ENCODE results near the gene DCTN5.
"Not testable (repeated sequence)": the region's sequence is repeated elsewhere in the genome, so short reads cannot be mapped to it uniquely, and the experiment has no call there.

DCTN5 gene

DNA sequence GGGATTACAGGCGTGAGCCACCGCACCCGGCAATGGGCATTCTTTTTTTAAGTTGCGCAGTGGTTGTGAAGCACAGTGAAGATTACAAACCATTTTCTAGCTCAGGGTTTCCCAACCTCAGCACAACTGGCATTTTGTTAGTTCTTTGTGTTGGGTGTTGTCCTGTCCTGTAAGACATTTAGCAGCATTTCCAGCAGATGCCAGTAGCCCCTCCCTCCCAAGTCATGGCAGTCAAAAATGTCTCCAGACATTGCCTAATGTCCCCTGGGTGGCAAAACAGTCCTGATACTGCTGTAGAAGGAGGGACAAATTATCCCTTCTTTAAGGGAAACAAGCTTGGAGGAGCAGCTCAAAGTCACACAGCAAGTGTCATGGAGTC, 53.0 kb downstream of the DCTN5 start:
- no peak for DNase-seq (ENCODE audit: low read depth)

DNA sequence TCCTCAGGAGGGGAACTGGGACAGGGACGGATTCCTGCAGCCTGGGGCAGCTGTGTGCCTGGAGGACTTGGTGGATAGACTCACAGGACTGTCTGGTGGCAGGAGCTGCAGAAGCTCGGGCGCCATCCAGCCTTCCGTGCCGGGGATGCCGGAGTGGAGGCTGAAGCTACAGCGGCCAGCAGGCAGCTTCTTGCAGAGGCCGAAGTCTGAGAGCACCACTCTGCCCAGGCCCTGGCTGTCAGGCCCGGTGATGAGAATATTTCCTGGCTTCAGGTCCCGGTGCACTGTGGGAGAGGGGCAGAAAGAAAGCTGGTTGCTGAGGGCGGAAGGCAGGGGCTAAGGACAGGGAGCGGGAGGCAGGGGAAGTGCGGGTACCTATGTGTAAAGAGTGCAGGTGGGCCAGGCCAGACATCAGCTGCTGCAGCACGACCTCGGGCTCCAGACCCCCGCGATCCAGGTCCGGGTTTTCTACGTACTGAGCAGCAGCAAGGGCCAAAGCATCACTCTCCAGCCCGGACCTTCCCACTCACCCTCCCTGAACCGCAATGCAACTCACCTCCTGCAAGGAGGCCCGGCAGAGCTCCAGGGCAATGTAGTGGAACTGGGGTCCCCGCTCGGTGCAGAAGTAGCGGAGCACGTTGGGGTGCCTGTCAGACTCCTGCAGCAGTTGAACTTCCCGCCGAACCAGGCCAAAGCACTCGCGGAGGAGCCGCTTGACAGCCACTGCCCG, 53.5 kb downstream of the DCTN5 start:
- DNase-seq (ENCODE audit: low read depth): no peak

DNA sequence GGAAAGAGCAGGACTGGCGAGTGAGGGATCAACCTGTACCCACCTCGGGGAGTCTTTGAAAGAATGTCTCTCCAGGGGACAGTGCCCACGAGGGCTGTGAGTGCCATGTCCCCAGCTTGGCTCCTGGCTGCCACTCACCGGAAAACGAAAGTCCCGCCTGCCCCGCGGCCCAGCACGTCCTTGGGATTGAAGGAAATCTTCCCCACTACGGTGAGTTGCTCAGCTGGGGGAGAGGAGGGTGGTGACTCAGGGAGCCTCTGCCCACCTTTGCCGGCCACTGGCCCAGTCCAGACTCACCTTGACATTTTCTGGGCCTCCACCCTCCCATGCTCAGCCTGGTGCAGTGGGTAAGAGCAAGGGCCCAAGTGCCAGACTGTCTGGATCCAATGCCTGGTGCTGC, 54.5 kb downstream of the DCTN5 start:
- no peak for DNase-seq (ENCODE audit: low read depth)

DNA sequence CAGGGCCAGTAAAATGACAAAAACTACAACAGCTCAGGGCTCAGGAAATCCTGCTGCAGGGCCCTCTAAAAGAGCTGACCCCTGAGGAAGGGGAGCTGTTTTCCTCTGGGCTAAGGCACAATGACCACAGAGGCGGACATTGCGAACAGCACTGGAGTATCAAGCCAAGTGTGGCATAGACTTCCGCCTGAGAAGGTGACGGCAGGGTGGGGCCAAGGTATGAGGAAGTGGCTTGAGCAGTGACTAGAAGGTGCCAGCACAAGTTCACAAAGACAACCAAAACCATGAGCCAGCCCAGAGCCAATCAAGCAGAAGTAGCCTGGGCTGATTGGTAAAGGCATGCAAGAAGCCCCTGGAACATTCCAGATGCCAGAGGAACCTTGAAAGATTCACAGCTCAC, 57.8 kb downstream of the DCTN5 start:
- no peak for DNase-seq (ENCODE audit: low read depth)

DNA sequence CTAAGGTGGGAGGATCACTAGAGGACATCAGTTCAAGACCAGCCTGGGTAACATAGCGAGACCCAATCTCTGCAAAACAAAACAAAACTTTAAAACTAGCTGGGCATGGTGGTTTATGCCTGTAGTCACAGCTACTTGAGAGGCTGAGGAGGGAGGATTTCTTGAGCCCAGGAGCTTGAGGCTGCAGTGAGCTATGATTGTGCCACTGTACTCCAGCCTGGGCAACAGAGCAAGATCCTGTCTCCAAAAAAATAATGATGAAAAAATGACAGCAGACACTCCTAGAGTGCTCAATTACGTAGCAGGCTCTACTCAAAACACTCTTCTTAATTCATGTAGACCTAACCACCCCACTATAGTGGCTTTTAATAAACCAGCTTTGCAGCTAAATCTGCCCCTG, 58.8 kb downstream of the DCTN5 start:
- DNase-seq (ENCODE audit: low read depth): no peak

DNA sequence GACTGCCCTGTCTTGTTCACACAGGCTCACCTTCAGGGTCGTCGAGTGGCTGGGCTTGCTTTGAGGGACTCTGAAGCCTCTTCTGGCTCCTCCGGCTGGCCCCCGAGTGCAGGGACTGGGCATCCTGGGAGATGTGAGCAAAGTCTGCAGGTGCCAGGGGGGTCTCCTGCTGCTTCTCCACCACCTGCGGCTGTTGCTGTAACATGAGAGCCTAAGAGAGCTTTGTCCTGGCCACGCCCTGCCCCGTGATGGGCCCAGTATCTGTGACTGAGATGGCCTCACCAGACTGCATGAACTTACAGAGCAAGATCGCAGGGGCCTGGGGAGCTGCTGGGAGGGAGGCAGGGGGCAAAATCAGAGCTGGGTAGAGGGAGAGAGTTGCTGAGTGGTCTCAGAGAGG, 59.2 kb downstream of the DCTN5 start:
- no peak for DNase-seq (ENCODE audit: low read depth)

DNA sequence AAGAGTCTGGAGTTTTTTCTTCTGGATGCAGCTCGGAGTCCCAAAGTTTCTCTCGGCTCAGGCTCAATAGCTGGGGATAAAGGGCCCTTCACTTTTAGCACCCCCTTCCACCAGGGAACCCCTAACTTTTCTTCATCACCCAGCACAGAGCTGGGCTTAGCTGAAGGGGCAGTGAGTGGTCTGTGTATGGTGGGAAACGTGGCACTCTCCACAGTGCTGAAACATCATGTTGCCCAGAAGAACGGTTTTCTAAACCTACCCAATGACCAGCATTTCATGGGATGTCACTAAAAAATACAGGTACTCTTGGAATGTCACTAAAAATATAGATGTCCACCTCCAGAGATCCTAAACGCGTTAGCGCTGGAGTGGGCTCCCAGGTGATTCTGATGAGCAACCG, 59.8 kb downstream of the DCTN5 start:
- DNase-seq (ENCODE audit: low read depth): no peak

DNA sequence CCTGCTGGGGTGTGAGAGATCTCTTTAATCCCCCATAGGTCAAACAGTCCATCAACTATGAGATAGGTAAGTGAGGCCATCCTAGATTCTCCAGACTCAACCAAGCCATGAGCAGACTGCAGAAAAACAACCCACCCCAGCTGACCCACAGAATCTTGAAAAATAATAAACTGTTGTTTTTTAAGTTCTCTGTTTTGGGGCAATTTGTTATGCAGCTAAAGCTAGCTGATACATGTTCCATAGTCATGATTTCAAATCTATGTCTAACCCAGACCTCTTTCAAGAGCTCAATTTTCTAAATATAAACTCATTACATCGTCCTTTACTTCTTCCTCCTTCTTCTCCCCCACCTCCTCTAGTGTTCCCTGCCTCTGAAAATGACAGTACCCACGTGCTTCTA, 61.7 kb downstream of the DCTN5 start:
- DNase-seq (ENCODE audit: low read depth): no peak

DNA sequence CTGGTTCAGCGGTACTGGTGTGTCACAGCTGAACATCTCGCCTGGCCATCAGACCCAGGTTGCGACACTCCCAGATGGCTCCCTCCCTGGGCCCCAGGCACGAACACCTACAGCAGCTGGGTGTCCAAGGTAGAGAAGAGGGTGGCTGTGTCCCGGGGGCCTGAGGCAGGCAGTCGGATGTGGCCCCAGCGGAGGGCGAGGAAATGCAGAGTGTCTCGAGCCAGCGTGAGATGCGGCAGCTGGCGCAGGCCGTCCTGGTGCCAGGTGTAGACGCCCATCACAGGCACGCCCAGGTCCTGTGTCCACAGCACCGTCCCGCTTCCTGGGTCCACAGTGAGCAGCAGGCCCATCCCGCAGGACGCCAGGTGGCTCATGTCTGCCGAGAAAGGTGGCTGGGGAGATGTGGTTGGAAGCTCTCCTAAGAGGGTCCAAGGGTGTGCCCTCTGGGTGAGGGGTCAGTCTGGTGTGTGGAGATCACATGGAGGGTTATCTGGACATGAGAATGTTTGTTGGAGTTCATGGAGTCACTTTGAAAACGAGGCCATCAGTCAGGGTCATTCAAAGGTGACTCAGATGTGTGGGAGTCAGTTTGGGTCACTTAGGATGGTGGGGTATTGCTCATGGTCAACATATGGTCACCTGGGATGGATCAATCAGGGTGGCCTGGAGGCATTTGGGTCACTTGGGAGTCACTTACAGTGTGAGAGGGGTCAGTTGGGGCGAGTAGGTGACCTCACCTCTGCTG, 63.7 kb downstream of the DCTN5 start:
- DNase-seq (ENCODE audit: low read depth): no peak

DNA sequence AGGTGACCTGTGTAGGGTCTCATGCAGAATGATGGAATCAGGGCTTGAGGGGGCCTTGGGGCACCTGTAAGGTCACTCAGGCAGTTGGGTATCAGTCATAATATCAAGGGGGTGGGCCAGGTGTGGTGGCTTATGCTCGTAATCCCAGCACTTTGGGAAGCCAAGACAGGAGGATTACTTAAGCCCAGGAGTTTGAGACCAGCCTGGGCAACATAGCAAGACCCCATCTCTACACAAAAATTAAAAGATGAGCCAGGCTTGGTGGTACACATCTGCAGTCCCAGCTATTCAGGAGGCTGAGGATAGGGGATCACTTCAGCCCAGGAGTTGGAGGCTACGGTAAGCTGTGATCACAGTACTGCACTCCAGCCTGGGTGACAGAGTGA, 64.2 kb downstream of the DCTN5 start:
- DNase-seq (ENCODE audit: low read depth): no peak

DNA sequence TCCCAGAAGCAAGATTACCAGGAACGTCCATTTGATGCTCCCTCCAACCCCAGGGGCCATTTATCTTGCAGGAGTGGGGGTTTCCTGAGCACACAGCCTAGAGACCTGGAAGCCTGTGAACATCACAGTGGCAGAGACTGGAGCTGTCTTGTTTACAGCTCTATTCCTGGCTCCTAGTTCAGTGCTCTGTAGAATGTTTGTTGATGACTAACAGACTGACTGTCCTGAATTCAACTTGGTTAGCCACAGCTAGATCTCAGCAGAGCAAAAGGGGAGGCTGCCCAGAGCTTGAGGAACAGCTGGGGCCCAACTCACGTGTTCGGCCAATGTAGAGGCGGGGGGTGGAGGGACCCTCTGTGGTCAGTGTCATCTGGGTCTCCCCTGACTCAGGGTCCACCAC, 65.2 kb downstream of the DCTN5 start:
- DNase-seq (ENCODE audit: low read depth): no peak

DNA sequence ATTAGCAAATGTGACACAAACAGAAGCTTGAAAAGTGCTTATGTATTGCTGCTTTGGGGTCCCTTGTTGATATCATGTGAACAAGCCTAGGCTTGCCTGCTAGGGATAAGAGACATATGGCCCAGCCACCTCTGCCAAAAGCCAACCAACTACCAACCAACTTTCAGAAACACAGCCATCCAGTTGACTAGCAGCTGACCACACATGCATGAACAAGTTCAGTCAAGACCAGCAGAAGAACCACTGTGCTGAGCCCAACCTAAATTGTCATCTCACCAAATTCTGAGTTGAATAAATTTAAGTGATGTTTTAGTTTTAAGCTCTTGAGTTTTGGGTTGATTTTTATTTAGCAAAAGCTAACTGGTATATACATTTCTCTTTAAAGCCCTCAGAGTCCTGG, 68.3 kb downstream of the DCTN5 start:
- no peak for DNase-seq (ENCODE audit: low read depth)

DNA sequence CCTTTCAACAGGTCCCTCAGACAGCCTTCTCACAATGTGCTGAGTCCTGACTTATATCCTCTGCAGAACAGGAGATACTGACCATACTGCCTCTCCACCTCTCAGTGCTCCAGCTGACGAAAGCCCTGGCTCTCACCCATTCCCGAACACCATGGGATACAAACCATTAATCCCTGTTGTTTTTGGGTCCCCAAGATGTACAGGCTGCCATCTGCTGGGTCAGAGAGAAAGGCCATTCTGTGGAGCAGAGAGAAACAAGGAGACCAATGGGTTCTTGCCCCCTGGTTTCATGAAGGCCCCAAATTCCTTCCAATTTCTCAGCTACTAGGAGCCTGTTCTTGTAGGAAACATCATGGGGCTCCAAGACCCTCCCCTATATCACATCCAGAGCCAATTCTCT, 68.7 kb downstream of the DCTN5 start:
- DNase-seq (ENCODE audit: low read depth): no peak

DNA sequence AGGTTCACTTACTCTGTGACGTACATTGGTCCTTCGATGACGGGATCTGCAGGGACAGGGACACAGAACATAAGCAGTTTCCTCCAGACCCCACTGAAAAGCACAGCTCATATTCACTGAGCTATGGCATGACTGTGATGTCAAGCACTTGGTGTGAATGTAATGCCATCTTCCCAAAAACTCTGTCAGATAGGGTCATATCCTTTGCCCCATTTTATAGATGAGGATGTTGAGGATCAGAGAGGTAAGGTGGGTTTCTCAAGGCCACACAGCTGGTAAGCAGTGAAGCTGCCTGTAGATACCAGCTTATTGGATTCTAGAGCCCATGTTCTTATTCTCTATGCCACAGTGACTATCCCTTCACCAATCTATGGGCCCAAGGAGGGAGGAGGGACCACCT, 69.2 kb downstream of the DCTN5 start:
- DNase-seq (ENCODE audit: low read depth): no peak

DNA sequence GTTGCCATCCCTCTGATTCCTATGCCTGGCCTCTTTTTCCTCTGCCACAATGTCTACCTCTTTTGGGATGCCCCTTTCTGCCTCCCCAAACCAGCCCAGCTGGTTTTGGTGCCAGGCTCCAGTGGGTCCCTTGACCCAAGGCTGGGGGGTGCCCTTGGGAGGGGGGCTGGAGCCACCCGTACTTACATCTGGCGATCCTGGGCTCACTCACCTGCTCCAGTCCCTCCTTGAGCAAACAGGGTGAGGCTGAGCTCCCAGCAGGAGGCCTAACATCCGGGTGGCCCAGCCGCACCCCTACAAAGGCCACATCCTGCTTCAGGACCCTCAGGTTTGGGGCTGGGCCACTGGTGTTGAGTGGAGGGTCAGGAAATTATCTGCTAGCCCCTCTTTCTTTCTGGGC, 70.5 kb downstream of the DCTN5 start:
- DNase-seq (ENCODE audit: low read depth): no peak

DNA sequence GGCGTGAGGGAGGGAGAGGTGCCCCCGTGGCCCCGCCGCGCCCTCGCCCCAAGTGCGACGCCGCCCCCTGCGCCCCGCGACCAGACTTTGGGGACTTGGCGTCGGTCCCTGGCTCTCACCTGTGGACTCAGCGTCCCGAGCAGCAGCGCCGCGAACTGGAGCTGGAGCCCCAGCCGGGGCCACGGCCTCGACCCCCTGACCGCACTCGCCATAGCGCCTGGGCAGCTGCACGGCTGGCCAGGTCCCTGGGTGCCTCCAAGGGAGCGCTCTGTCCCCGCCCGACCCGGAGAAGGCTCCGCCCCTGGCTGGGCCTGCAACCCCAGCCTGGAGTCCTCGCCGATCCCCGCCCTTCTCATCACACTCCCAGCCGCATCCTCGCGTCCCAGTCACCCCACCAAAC, 71.7 kb downstream of the DCTN5 start, which contains the start of gene ERN2:
ERN2 (minus strand) TSS at position 247 of the 400 bp plus-strand sequence; CDS start at position 212, 35 bp downstream.
- no peak for DNase-seq (ENCODE audit: low read depth)

DNA sequence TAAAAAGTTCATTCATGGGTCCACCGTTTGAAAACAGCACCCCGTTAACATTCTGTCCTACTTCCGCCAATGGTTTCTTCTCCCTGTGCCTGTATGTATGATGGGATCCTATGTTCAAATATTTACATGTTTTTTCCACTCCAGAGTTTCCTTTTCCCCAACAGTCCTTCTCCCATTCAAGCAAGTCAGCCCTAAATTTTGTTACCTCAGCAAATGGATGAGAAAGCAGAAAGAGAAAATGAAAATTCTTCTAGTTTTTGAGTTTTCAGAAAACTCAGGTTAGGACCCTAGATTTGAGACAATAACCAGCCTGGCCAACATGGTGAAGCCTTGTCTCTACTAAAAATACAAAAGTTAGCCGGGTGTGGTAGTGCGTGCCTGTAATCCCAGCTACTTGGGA, 75.2 kb downstream of the DCTN5 start:
- no peak for DNase-seq (ENCODE audit: low read depth)

DNA sequence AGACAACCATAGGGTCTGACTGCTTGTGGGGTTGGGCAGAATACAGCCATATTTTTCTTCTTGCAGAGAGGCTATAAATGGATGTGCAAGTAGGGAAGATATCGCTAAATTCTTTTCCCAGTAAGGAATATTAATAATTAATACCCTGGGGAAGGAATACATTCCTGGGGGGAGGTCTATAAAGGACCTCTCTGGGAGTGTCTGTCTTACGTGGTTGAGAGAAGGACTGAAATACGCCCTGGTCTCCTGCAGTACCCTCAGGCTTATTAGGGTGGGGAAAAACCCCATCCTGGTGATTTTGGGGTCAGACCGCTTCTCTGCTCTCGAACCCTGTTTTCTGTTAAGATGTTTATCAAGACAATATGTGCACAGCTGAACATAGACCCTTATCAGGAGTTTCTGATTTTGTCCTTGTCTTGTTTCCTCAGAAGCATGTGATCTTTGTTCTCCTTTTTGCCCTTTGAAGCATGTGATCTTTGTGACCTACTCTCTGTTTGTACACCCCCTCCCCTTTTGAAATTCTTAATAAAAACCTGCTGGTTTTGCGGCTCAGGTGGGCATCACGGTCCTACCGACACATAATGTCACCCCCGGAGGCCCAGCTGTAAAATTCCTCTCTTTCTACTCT, 81.5 kb downstream of the DCTN5 start:
- DNase-seq (ENCODE audit: low read depth): not testable (repeated sequence)

DNA sequence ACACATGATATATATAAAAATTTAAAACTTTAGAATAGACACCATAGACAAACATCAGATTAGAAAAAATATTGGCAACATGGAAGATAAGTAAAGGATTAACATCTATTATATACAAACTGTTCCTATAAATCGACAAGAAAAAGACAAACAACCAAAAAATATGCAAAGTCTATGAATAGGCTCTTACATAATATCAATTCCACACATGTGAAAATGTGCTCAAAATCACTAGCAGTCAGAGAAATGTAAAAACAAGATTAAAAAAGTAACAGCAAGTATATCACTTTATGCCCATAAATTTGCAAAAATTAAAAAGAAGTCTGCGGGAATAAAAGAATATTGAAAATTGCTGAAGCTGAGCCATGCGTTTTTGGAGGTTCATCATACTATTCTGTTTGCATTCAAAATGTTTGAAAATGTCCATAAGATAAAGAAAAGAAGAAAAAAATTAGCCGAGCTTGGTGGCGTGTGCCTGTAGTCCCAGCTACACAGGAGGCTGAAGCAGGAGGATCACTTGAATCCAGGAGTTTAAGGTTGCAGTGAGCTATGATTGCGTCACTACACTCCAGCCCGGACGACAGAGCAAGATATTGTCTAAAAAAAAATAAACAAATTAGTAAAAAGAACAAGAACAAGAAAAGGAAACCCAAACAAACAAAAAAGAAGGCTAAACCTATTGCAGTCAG, 83.0 kb downstream of the DCTN5 start:
- DNase-seq (ENCODE audit: low read depth): no peak

DNA sequence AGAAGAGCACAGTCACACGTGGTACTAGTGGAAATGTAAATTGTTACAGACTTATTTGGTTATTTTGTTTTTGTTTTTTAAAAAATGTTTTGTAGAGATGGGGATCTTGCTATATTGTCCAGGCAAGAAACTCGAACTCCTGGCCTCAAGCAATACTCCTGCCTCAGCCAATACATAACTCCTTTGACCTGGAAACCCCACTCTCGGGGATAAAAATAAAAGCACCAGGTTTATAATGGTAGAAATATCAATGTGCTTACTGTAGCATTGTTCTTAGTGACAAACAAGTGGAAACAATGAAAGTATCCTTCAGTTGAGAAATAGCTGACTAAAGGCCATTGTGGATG, 83.5 kb downstream of the DCTN5 start:
- DNase-seq (ENCODE audit: low read depth): no peak

DNA sequence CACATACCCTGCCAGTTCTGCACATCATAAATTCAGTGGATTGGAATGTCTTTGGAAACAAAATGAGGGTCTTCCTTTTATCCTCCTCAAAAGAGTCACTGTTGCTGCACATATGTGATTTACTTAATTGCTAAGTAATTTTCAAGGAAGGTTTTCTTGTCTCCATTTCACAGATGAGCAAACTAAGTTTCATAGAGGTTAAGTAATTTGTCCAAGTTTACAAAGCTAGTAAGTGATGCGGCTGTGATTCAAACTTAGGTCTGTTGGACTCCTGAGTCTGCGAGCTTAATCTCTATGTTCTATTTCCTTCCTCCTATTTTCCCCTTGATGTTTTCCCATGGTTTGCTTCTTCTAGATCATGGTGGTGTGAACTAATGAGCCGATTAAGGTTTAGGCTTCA, 85.4 kb downstream of the DCTN5 start:
- no peak for DNase-seq (ENCODE audit: low read depth)
